GM12878 (cell line): ENCODE data around the gene LCN12. TPM values are rescaled to one million over a fixed set of nuclear protein-coding genes. Genes with fewer than 3 reads are reported as not detected.

ENCODE experiments used
- ATAC-seq: fragments of 200-7000 bp; cut with Tn5 transposase; 3 replicates; pipeline ENCODE4 v1.9.1; 2020; ENCODE audit warnings: mild to moderate bottlenecking, moderate library complexity
- BruUV-seq: library from RNA; stranded (reverse); fragments of 400-500 nt; replicated peaks from 2 replicates; lab custom pipeline; 2021; lab: Mats Ljungman, UMichigan
- CTCF ChIA-PET: fragments of 300-600 bp; sonication (Branson Sonifier 250); formaldehyde crosslinking; extraction: SDS; loops from one replicate; lab custom pipeline; 2021; ENCODE audit warnings: inconsistent platforms; lab: Yijun Ruan, JAX
- POLR2A ChIA-PET: fragments of 350-600 bp; formaldehyde crosslinking; extraction: SDS; loops from one replicate; lab custom pipeline; 2021; ENCODE audit warnings: inconsistent platforms; lab: Charles Lee
- RAD21 ChIA-PET: fragments of 300-600 bp; sonication (Branson Sonifier 250); formaldehyde crosslinking; loops from one replicate; lab custom pipeline; 2023; ENCODE audit warnings: antibody characterized with exemption; ENCODE audit not compliant: unreplicated experiment; lab: Charles Lee
- SMC1A ChIA-PET: fragments of 300-600 bp; sonication (Branson Sonifier 250); formaldehyde crosslinking; loops from one replicate; lab custom pipeline; 2023; ENCODE audit not compliant: unreplicated experiment, uncharacterized antibody; lab: Charles Lee
- DNase-seq: peaks from one replicate; pipeline ENCODE4 v3.0.0-alpha.2; 2011; ENCODE audit warnings: low read depth, low spot score
- FAIRE-seq: peaks from 3 replicates; lab custom pipeline; 2011; peaks lifted over from hg19 to GRCh38; lab: Jason Lieb, UNC
- H2AFZ ChIP-seq: 2 replicates; pipeline ENCODE4 v1.6.0; 2011; ENCODE audit warnings: low read depth, low read length, control low read depth; ENCODE audit not compliant: control insufficient read depth
- H3K27ac ChIP-seq: 2 replicates; pipeline ENCODE4 v1.5.1; 2011; ENCODE audit warnings: control low read depth; ENCODE audit not compliant: control insufficient read depth, insufficient read depth
- H3K27me3 ChIP-seq, 2 experiments: replicated peaks in 1 of 2; 2 replicates each; pipeline versions ENCODE4 v1.6.0 to v1.6.1; 2011; ENCODE audit warnings: low read length in 1 of 2; ENCODE audit not compliant: control insufficient read depth in 2 of 2, insufficient read depth in 2 of 2
- H3K36me3 ChIP-seq, 2 experiments: 2 replicates each; pipeline ENCODE4 v1.5.1; 2011; ENCODE audit warnings: low read length in 1 of 2; ENCODE audit not compliant: control insufficient read depth in 2 of 2, insufficient read depth in 2 of 2
- H3K4me1 ChIP-seq: 2 replicates; pipeline ENCODE4 v1.6.1; 2011; ENCODE audit warnings: mild to moderate bottlenecking, low read length, moderate library complexity, mixed read lengths; ENCODE audit not compliant: control insufficient read depth, insufficient read depth
- H3K4me2 ChIP-seq: 2 replicates; pipeline ENCODE4 v1.6.0; 2011; ENCODE audit warnings: control low read depth; ENCODE audit not compliant: control insufficient read depth, insufficient read depth
- H3K4me3 ChIP-seq: fragments of 200-600 bp; sonication (generic); 2 replicates; pipeline ENCODE4 v1.5.1; 2016
- H3K79me2 ChIP-seq: 2 replicates; pipeline ENCODE4 v1.6.0; 2011; ENCODE audit warnings: low read length; ENCODE audit not compliant: control insufficient read depth, insufficient read depth
- H3K9ac ChIP-seq: 2 replicates; pipeline ENCODE4 v1.8.0; 2011; ENCODE audit warnings: low read length, control low read depth, mixed read lengths; ENCODE audit not compliant: control insufficient read depth, insufficient read depth
- H3K9me3 ChIP-seq: replicated peaks from 3 replicates; pipeline ENCODE4 v1.5.1; 2011; ENCODE audit warnings: mild to moderate bottlenecking, low read length; ENCODE audit not compliant: control insufficient read depth, insufficient read depth
- H4K20me1 ChIP-seq: 2 replicates; pipeline ENCODE4 v1.6.0; 2011; ENCODE audit not compliant: control insufficient read depth, insufficient read depth
- BRCA1 ChIP-seq: IDR thresholded peaks from 2 replicates; pipeline ENCODE4 v1.6.1; 2011; ENCODE audit warnings: low read depth, low read length, improper control_type of control experiment
- HDAC6 ChIP-seq: fragments of 200-600 bp; sonication (generic); IDR thresholded peaks from one replicate; pipeline ENCODE4 v1.8.0; 2017; ENCODE audit warnings: antibody characterized with exemption; ENCODE audit not compliant: unreplicated experiment
- KAT2A ChIP-seq: conservative IDR thresholded peaks from 2 replicates; pipeline ENCODE4 v1.6.1; 2011; ENCODE audit warnings: low read depth, low read length; ENCODE audit not compliant: control insufficient read depth
- MTA3 ChIP-seq: IDR thresholded peaks from 2 replicates; pipeline ENCODE4 v1.6.1; 2012; ENCODE audit warnings: low read length, inconsistent platforms, borderline replicate concordance
- MYC ChIP-seq: IDR thresholded peaks from 2 replicates; pipeline ENCODE4 v1.6.1; 2011; ENCODE audit warnings: mild to moderate bottlenecking, low read length, moderate library complexity, inconsistent platforms; ENCODE audit not compliant: insufficient read depth, insufficient replicate concordance, insufficient read length, severe bottlenecking
- RAD51 ChIP-seq: fragments of 450-650 bp; IDR thresholded peaks from 2 replicates; pipeline ENCODE4 v1.6.1; 2016; ENCODE audit warnings: moderate library complexity, mild to moderate bottlenecking, inconsistent platforms
- RELA ChIP-seq: fragments of 450-650 bp; IDR thresholded peaks from 2 replicates; pipeline ENCODE4 v1.8.0; 2014; ENCODE audit warnings: borderline replicate concordance; ENCODE audit not compliant: partially characterized antibody
- SIX5 ChIP-seq: IDR thresholded peaks from 2 replicates; pipeline ENCODE4 v1.6.1; 2011; ENCODE audit warnings: mild to moderate bottlenecking, low read depth, low read length, moderate library complexity; ENCODE audit not compliant: severe bottlenecking
- SMAD5 ChIP-seq: IDR thresholded peaks from 2 replicates; pipeline ENCODE4 v1.6.1; 2016; ENCODE audit warnings: antibody characterized with exemption, low read depth
- TARDBP ChIP-seq: IDR thresholded peaks from 2 replicates; pipeline ENCODE4 v1.6.1; 2016; ENCODE audit warnings: borderline replicate concordance
- WRNIP1 ChIP-seq: IDR thresholded peaks from 2 replicates; pipeline ENCODE4 v1.6.1; 2011; ENCODE audit warnings: low read depth, low read length, improper control_type of control experiment, borderline replicate concordance
- ZNF217 ChIP-seq: fragments of 450-650 bp; IDR thresholded peaks from 2 replicates; pipeline ENCODE4 v1.6.1; 2017; ENCODE audit warnings: antibody characterized with exemption, mild to moderate bottlenecking
- ZNF274 ChIP-seq: IDR thresholded peaks from one replicate; pipeline ENCODE4 v1.8.0; 2011; ENCODE audit not compliant: insufficient read length, insufficient read depth
- WGBS: methylation state at CpG from one replicate; pipeline ENCODE4 v1.1.6; 2016; ENCODE audit warnings: low lambda C conversion rate; ENCODE audit not compliant: insufficient replicate concordance, insufficient coverage; ENCODE audit errors: missing lambda C conversion rate; 5-methylcytosine and 5-hydroxymethylcytosine counted together
- in situ Hi-C: fragments of 300-500 bp; cut with MboI; formaldehyde crosslinking; loops from 9 replicates; pipeline ENCODE4 v1.14.3; 2018; ENCODE audit warnings: mixed read lengths
- intact Hi-C: fragments of 100-400 bp; cut with micrococcal nuclease; formaldehyde crosslinking; loops from one replicate; pipeline ENCODE4 v1.14.2; 2022; ENCODE audit not compliant: unreplicated experiment
- polyA plus RNA-seq, 11 experiments: library from polyadenylated mRNA; depleted of rRNA in 4 of 11; unstranded in 6 of 11; stranded (reverse) in 5 of 11; fragments of >200 nt; fragmentation: Nextera tagmentation in 4 of 11; fragmentation: Illumina TruSeq in 1 of 11; extraction: Ambion mirVana in 4 of 11; extraction: Trizol in 1 of 11; gene quantifications; 1 replicate in 1 of 11; 2 replicates in 10 of 11; pipeline versions ENCODE4 v1.2.1 to v1.2.3, GENCODE V29; 2011 to 2016; ENCODE audit warnings: inconsistent platforms in 2 of 11, missing spikeins in 2 of 11, low read depth in 1 of 11
- total RNA-seq, 4 experiments: library from RNA; depleted of rRNA in 3 of 4; stranded (reverse); fragments of >200 nt in 3 of 4; fragmentation: Illumina TruSeq in 1 of 4; extraction: Trizol in 1 of 4; gene quantifications; 2 replicates each; pipeline versions ENCODE4 v1.2.1 to v1.2.3, GENCODE V29; 2013 to 2021
- TF ChIP-seq, protein P1 (sequence below): IDR thresholded peaks from 2 replicates; pipeline ENCODE4 v1.6.1; 2012; ENCODE audit warnings: low read depth, low read length, improper control_type of control experiment
- TF ChIP-seq, protein P2 (sequence below): IDR thresholded peaks from 2 replicates; pipeline ENCODE4 v1.6.1; 2012; ENCODE audit warnings: low read depth, low read length, improper control_type of control experiment

Gene LCN12
- total and polyA plus RNA-seq, 10 of the 15 experiments (the other 5 are each of a cell fraction or from before 2014, with no cell fraction given) = 0.06 to 0.64 (median 0.40) TPM; not detected in 3

DNA sequence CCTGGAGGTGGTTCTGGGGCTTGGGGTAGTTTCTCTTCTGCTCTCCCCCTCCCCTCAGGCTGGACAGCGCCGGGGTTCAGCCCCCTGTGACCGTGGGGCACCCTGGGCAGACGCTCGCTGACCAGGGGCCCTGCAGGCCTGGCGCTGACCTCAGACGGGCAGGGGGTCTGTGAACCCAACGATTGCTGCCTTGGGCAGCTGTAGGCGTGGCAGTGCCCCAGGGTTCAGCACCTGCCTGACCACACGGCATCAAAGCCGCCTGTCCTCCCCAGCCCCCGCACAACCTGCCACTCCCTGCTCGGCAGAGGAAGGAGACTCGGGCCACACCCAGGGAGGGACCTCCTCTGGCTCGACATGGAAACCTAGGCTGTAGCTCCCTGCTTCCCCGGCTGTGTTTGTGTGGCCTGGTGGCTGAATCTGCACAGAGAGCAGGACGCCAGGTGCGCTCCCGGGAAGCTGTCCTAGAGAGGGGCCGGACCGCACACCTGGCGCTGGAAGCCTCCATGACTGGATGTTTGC, 12.2 kb downstream of the LCN12 start (continued):
- TF ChIP-seq WRNIP1 (no peak), RAD51 (no peak), SMAD5 (no peak), HDAC6 (no peak)
- TF ChIP-seq, protein P1, sequence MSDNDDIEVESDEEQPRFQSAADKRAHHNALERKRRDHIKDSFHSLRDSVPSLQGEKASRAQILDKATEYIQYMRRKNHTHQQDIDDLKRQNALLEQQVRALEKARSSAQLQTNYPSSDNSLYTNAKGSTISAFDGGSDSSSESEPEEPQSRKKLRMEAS = no peak
- TF ChIP-seq, protein P2, sequence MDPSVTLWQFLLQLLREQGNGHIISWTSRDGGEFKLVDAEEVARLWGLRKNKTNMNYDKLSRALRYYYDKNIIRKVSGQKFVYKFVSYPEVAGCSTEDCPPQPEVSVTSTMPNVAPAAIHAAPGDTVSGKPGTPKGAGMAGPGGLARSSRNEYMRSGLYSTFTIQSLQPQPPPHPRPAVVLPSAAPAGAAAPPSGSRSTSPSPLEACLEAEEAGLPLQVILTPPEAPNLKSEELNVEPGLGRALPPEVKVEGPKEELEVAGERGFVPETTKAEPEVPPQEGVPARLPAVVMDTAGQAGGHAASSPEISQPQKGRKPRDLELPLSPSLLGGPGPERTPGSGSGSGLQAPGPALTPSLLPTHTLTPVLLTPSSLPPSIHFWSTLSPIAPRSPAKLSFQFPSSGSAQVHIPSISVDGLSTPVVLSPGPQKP = no peak

GRCh38 chr9:136964833-136965422, 12.9 kb downstream of the LCN12 start:
- ATAC-seq (no peak), DNase-seq (no peak), FAIRE-seq (no peak)
- Histone ChIP-seq H3K9me3 (no peaks in the 10 kb centered on the region), H3K79me2 (no peaks in the 10 kb centered on the region), H3K27me3 (no peaks in the 10 kb centered on the region), H3K27ac (no peak overlapping the region), H3K36me3 (no peaks in the 10 kb centered on the region), H4K20me1 (no peaks in the 10 kb centered on the region; the same call in 1 of the 2 replicates), H3K4me2 (no peak overlapping the region)
- SMC1A ChIA-PET = interaction anchor here (1.0 kb wide), 2 partner anchors 12 to 27 kb away, joined by 3 read pairs; partner anchors contain the start of gene PAXX
- BruUV-seq = no TSS peak
- WGBS = 38% methylated on average over 12 of the region's 26 CpGs
- TF ChIP-seq RELA = no peak
- no peak for TF ChIP-seq TARDBP
- no peak for TF ChIP-seq MYC
- TF ChIP-seq KAT2A = no peak
- TF ChIP-seq MTA3 = no peak
- no peak for TF ChIP-seq SIX5
- no peak for TF ChIP-seq BRCA1
- no peak for TF ChIP-seq ZNF217
- TF ChIP-seq ZNF274 = no peak
- TF ChIP-seq, all 136 proteins: peak for 0
- Histone ChIP-seq H3K4me3 (no peak overlapping the region), H2AFZ (no peak overlapping the region), H3K4me1 (peaks cover 7% of the 10 kb centered on the region), H3K9ac (no peak overlapping the region)
- POLR2A ChIA-PET = interaction anchor here (0.8 kb wide), 1 partner anchor 84 kb away, joined by 4 read pairs; no protein-coding TSS in a partner anchor
- RAD21 ChIA-PET = interaction anchor here (1.7 to 2.4 kb wide), 2 partner anchors 17 to 35 kb away, joined by 7 to 10 read pairs; no protein-coding TSS in a partner anchor
- intact Hi-C loops (no loop called here), in situ Hi-C loops (no loop called here)
- CTCF ChIA-PET = interaction anchor here (1.0 kb wide), 1 partner anchor 70 kb away, joined by 5 read pairs; no protein-coding TSS in a partner anchor
